ENCODE data around the gene FYB1.

GRCh38 chr5:39238366-39239105 is 19.2 kb upstream of the FYB1 start:
- TF ChIP-seq CTCF (IDR thresholded peaks at IDR 0.05) (no peak), POLR2A (IDR thresholded peaks at IDR 0.05) (no peak)

Measured in esophagus squamous epithelium (tissue), 4 donors.